GM19193 (cell line): ENCODE data around the gene MARCHF9.

Experiments
- POLR2A ChIP-seq: IDR thresholded peaks from 4 replicates; pipeline ENCODE4 v1.6.1; 2011; ENCODE audit not compliant: insufficient read depth, insufficient read length; ENCODE audit errors: extremely low read depth

The MARCHF9 gene

DNA sequence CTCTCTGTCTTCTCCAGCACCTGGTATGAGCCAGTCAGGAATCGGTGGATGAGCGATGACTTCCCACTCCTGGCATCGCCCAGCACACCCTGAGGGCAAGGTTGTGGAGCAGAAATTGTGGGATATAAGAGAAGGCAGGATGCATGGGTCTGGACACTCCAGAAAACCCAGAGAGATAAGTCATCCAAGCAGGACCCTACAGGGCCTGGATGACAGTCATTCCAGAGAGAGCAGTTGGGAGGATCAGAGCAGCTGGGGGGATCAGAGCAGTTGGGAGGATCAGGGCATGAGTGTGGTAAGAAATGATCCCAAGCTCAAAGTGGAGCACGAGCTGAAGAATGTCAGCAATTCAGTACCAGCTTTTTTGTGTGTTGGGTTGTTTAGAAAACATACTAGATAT, 20.3 kb upstream of the MARCHF9 start:
- TF ChIP-seq POLR2A: no peak

DNA sequence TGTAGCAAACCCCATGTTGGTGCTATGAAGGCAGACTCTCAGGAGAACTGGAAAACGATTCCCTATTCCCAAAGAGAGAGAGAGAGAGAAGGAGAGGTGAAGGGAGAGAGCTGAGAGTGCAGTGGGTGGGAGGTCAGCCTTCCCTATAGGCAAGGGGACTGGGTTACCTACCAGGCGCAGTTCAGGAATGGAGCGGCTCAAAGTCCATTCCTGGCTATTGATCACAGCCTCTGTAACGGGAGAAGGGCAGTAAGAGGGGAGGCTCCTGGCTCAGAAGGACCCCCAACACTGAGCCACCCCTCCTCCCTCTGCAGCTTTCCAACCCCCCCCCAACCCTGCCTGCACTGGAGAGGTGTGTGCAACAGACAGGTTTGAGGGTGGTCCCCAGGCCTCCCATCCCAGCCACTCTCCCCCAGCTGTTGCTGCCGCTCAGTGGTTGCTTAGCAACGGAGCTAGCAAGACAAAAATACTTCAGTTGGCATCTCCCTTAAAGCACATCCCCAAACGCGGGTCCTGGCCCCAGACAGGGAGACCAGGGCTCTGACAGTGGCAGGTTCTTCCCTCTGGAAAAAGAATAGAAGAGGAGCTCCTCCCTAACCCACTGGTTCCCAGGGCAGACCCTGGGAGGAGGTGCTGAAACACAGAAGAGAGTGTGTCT, 19.6 kb upstream of the MARCHF9 start:
- no peak for TF ChIP-seq POLR2A

DNA sequence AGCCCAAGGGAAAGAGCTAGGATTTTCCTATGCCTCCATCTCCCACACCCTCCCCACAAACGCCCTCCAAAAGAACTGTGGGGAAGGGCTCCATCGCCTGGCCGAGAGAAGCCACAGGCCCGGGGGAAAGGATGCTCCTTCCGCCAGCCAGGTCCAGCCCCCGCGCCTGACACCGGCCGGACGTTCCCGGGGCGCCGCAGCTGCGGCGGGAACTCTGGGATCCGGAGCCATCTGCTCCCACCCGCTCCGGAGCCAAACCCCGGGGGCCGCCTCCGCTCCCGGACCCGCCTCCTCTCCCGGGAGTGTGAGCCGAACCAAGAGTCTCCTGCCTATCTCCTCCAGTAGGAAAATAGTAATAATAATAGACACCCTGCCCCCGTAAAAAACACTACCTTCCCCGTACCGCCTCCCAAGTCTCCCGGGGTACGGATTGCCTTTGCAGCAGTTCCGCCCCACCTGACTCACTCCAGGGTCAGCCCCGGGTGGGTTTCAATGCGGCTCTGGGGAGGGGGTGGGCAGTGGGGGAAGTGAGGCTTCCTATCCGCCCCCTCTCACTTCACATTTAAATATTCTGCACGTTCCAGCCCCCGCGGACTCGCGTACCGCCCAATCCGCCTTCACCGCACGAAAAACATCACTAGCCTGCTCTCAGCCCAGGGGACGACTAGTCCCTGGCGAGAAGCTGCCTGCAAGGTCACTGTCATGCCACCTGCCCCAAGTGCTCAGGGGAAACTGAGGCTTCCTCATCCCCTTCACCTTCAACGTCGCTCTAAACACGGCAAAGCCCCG, 18.8 kb upstream of the MARCHF9 start:
- TF ChIP-seq POLR2A: no peak

DNA sequence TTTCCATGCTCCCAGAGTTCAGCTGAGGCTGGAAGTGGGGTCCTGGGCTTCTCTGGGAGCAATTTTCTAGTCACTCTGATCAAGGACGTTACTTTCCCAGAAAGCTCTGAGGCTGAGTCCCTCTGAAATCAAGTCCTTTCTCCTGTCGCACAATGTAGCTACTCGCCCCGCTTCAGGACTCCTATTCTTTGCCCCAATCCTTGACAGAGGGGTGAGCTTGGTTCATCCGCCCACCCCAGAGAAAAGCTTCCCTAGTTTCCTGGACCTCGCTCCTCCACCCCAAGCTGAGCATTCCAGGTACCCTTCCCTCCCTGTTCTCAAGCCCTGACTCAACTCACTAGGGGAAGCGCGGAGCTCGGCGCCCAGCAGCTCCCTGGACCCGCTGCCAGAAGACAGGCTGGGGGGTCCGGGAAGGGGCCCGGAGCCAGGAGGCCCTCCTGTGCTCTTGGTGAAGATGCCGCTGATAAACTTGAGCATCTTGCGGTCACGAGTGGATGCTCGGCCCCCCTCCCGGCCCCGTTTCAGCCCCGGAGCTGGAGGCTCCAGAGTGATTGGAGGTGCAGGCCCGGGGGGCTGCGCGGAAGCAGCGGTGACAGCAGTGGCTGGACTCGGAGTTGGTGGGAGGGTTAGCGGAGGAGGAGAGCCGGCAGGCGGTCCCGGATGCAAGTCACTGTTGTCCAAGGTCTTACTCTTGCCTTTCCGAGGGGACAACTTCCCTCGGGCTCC, 18.0 kb upstream of the MARCHF9 start:
- TF ChIP-seq POLR2A: no peak

DNA sequence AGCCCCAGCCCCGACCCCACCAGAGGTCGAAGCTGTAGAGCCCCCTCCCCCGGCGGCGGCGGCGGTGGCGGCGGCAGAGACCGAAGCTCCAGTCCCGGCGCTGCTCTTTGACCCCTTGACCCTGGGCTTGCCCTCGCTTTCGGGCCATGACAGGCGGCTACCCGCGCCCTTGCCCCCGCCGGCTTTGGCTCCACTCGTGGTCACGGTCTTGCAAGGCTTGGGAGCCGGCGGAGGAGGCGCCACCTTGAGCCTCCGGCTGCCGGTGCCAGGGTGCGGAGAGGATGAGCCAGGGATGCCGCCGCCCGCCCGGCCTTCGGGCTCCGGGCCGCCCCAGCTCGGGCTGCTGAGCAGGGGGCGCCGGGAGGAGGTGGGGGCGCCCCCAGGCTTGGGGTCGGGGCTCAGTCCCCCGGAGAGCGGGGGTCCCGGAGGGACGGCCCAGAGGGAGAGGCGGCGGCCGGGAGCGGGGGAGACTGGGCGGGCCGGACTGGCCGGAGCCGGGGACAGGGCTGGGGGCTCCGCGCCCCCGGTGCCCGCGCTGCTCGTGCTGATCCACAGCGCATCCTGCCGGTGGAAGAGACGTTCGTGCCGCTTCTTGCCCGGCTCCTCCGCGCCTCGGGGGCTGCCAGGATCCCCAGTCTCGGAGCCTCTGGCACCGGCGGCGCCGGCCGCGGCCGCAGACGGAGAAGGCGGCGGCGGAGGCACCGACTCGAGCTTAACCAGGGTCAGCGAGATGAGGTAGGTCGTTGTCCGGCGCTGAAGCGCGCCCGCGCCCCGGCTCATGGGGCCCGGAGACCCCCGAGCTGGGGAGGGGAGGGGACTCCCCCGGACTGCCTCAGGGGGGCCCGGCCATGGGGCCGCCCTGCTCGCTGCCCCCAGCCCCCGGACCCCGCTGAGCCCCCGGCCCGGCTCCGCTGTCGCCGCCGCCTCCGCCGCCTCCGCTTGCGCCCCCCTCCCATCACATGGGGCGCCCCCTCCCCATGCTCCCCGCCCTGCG, 17.1 kb upstream of the MARCHF9 start:
- no peak for TF ChIP-seq POLR2A

DNA sequence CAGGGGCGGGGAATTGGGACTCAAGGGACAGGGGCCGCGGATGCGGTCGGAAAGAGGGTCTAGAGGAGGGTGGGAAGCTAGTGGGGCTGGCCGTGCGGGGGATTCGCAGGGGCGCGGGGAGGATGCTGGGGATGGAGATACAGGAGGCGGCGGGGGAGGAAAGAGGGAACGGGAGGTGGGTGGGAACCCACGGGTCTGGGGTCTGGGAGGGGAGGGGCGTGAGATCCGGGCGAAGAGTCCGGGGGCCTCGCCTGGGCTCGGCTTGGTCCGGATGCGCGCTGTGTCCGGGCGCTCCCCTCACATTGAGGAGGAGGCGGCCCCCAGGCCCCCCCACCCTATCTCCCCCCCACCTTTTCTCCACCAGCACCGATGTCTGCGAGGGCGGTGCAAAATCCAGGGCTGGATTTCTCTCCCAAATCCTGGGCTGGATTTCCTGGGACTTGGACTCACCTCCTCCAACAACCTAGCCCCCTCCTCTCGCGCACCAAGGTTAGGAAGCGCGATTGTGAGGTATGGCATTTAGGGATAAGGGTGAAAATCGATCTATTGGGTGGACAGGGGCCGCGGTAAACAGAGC, 16.2 kb upstream of the MARCHF9 start, which contains the start of gene AGAP2:
Gene AGAP2, minus strand, starts transcription at position 82 of the 577 bp plus-strand sequence. CDS start 496 bp downstream, outside the sequence.
- TF ChIP-seq POLR2A: no peak

DNA sequence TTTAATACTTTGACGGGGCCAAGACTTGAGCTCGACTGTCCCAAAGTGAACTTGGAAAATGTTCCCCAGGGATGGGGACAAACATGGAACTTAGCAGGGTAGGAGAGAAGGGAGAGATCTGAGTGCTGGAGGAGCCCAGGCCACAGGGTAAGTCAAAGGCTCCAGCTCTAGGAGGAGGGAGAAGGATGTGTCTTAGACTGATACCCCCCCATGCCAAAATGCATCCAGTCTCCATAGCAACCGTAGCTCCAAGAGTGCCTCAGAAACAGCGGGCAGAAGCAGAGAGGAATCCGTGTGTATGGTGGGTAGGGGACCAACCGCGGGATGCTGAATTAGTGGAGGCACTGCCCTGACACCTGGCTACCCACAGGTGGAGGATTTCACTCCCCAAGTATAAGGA, 15.5 kb upstream of the MARCHF9 start:
- no peak for TF ChIP-seq POLR2A

DNA sequence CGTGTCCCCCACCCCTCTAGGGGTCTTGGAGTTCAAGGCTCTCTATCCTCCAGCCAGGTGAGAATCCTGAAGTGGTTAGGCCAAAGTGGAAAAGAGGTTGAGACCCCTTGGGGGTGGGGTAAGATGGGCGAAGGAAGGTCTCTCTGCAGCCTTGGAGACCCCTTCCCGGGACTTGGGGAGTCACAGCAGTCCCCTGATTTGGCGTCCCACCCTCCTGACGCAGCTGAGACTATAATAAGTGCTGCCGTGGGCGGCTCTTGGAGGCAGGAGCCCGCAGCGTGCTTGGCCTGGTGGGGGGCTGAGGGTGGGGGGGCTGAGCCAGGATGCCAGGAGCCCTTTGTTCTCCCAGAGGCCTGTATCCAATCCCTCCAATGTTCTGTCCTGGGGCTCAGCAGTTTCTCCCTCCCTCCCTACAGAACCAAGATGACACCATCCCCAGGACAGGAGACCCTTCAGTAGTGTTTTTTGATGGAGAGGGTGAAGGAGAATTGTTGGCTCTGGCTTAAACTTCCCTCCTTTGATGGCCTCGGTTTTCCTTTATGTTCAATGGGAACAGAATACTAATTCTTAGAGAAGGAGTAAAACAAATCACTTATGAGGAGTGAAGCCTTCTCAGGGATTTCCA, 14.9 kb upstream of the MARCHF9 start:
- no peak for TF ChIP-seq POLR2A

DNA sequence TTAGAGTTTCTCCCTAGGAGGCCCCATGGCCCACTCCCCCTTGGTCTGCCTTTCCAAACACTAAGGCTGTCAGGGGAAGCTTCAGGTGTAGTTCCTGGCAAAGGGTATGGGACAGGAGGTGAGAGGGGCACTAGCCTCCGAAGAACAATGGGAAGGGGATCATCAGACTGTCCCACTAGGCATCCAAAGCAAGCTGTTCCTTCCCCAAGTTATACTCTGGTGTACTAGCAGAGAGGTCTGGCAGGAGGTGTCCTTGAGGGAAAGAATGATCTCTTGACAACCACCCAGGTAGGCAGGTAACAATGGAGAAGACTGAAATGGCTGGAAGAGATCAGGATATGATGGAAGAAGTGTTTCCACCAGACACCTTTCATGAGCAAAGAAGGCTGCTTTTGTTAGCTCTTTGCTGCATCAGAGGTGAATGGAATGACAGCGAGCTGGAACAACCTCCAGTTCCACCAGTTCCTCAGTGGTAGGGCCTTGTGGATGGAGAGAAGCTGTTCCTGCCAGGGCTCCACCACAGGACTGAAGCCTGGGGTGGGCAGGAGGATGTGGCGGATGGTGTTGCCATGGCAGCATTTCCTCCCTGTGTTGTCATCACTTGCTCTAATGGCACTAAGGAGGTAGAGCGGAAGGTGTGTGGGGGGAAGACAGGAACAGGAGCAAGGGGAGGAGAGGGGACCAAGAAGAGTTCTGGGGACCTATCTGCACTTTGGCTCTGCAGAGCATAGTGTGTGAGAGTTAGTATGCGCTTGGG, 14.1 kb upstream of the MARCHF9 start:
- TF ChIP-seq POLR2A: no peak

DNA sequence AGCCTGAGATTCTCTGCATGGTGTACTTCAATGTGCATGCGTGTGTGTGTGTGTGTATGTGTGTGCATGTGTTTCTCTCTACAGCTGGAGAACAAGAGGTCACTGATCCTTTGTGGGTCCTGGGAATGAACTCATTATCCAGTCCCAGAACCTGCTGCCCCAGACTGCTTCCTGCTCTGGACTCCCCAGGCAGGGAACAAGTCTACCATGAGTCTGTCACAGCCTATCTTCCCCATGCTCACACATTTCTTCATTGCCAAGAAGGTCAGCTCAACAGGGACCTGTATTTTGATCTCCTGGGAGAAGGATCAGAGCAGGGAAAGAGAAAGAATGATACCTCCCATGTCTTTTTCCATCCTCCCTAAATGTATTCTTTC, 13.5 kb upstream of the MARCHF9 start:
- no peak for TF ChIP-seq POLR2A

DNA sequence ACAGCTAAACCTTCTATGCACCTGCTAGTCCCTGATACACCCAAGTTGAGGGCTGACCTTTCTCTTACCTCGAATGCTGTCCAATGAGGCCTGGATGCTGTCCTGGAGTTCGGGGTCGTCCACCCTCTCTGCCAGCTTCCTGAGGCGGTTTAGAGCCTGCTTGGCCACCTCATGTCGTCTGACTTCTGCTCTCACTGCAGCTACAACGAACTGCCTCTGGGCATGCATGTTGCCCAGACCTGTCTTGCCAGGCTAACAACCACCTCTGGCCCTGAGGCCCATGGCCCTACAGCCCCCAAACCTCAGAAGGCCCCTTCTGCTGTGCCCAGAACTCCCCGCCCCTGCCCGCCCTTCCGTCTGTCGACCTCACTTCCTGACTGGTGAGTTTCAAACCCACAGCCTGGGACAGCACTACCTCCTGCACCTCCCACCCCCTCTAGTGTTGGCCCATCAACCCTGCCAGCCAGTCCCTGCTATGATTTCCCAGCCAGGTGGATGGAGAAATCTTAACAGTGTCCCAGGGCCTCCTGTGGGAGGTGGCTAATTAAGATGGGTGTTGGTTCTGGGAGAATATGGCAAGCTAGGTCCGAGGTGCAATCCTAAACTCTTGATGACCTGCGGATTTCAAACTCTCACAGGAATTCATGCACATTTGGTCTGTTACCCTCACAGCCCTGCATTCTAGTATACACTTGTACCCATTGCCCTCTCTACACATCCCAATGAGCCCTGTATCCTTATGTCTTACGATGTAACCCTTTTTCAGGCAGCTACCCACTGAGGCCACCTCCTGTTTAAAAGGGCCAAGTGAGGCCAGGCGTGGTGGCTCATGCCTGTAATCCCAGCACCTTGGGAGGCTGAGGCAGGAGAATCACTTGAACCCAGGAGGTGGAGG, 12.8 kb upstream of the MARCHF9 start:
- peak; percentile 54 for TF ChIP-seq POLR2A

DNA sequence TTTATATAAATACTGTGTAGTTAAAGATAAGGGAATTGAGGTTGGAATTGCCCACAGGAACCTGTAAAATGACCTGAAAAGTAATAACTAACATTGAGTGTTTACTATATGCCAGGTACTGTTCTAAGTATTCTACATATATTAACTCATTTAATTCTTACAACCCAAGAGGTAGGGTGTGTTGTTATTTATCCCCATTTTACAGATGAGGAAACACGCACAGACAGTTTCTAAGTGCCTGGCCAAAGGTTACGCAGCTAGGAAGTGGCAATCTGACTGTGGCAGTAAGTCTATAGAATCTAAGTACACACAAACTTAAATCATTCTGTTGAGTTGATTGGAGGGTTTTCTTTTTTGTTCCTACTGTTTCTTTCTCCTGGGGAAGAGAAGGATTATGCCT, 11.1 kb upstream of the MARCHF9 start:
- no peak for TF ChIP-seq POLR2A
